ENCODE measurements around the gene GMPR2. TPM values are rescaled to one million over a fixed set of nuclear protein-coding genes. Genes with fewer than 3 reads are reported as not detected.

The GMPR2 gene
- total RNA-seq, 1 experiment from 2014 or later = 76.9 TPM

- DNase-seq = no peak
- ChIA-PET POLR2A (no interaction called here), CTCF (no interaction called here)
- H3K9me3 Mint-ChIP-seq (ENCODE audit: unreplicated experiment) = no peaks in the 10 kb centered on the region
- no peaks in the 10 kb centered on the region for H3K36me3 Mint-ChIP-seq (ENCODE audit: insufficient read depth, unreplicated experiment)
- intact Hi-C loops (cut with micrococcal nuclease; ENCODE audit: unreplicated experiment) = no loop called here
- no peaks in the 10 kb centered on the region for H3K27me3 ChIP-seq (replicated peaks; ENCODE audit: control insufficient read depth, insufficient read depth, low read length)
- TF ChIP-seq CTCF (IDR thresholded peaks at IDR 0.05; ENCODE audit: insufficient read depth in 1 of 2, low read depth in 1 of 2, low read length in 1 of 2, severe bottlenecking in 1 of 2, unreplicated experiment in 1 of 2) = no peak
- BruUV-seq (replicated peaks) = no TSS peak
- peaks cover 13% of the 10 kb centered on the region for H3K4me1 ChIP-seq
- no peak overlapping the region for H3K4me3 ChIP-seq (ENCODE audit: low read depth, low read length)
- H3K27me3 Mint-ChIP-seq (ENCODE audit: insufficient read depth, unreplicated experiment) = no peaks in the 10 kb centered on the region
- no peaks in the 10 kb centered on the region for H3K9me3 ChIP-seq
- H3K4me3 Mint-ChIP-seq (ENCODE audit: unreplicated experiment) = no peak overlapping the region
- no peaks in the 10 kb centered on the region; the same call in 1 of the 2 replicates for H3K36me3 ChIP-seq (ENCODE audit: control insufficient read depth, insufficient read depth, low read length)
- H3K27ac Mint-ChIP-seq (ENCODE audit: unreplicated experiment) = no peak overlapping the region
- no peaks in the 10 kb centered on the region for H3K4me1 Mint-ChIP-seq (ENCODE audit: low read depth, unreplicated experiment)
Measured at GRCh38 chr14:24254630-24255392, 22.1 kb downstream of the GMPR2 start.

- H3K27ac Mint-ChIP-seq (ENCODE audit: unreplicated experiment) = no peak overlapping the region
- H3K27me3 Mint-ChIP-seq (ENCODE audit: insufficient read depth, unreplicated experiment) = no peaks in the 10 kb centered on the region
- H3K9me3 Mint-ChIP-seq (ENCODE audit: unreplicated experiment) = no peaks in the 10 kb centered on the region
- intact Hi-C loops (cut with micrococcal nuclease; ENCODE audit: unreplicated experiment) = no loop called here
- no peaks in the 10 kb centered on the region for H3K27me3 ChIP-seq (replicated peaks; ENCODE audit: control insufficient read depth, insufficient read depth, low read length)
- no peak overlapping the region for H3K4me3 Mint-ChIP-seq (ENCODE audit: unreplicated experiment)
- TF ChIP-seq CTCF (IDR thresholded peaks at IDR 0.05; ENCODE audit: insufficient read depth in 1 of 2, low read depth in 1 of 2, low read length in 1 of 2, severe bottlenecking in 1 of 2, unreplicated experiment in 1 of 2) = no peak
- BruUV-seq (replicated peaks) = no TSS peak
- no peaks in the 10 kb centered on the region for H3K4me1 Mint-ChIP-seq (ENCODE audit: low read depth, unreplicated experiment)
- H3K9me3 ChIP-seq = no peaks in the 10 kb centered on the region
- no peaks in the 10 kb centered on the region for H3K36me3 Mint-ChIP-seq (ENCODE audit: insufficient read depth, unreplicated experiment)
- POLR2A ChIA-PET = no interaction called here
- peaks cover 13% of the 10 kb centered on the region for H3K4me1 ChIP-seq
- CTCF ChIA-PET = no interaction called here
- no peak for DNase-seq
- no peaks in the 10 kb centered on the region; the same call in 1 of the 2 replicates for H3K36me3 ChIP-seq (ENCODE audit: control insufficient read depth, insufficient read depth, low read length)
- H3K4me3 ChIP-seq (ENCODE audit: low read depth, low read length) = no peak overlapping the region
Measured at GRCh38 chr14:24255438-24255837, 22.7 kb downstream of the GMPR2 start.

- H3K36me3 ChIP-seq (ENCODE audit: control insufficient read depth, insufficient read depth, low read length) = no peaks in the 10 kb centered on the region; the same call in 1 of the 2 replicates
Measured at GRCh38 chr14:24255931-24256711, 23.4 kb downstream of the GMPR2 start.

More at GRCh38 chr14:24255931-24256711, 23.4 kb downstream of the GMPR2 start:
- intact Hi-C loops (cut with micrococcal nuclease; ENCODE audit: unreplicated experiment) = no loop called here
- no peaks in the 10 kb centered on the region for H3K9me3 Mint-ChIP-seq (ENCODE audit: unreplicated experiment)
- no peaks in the 10 kb centered on the region for H3K9me3 ChIP-seq
- H3K4me1 ChIP-seq = peaks cover 13% of the 10 kb centered on the region
- H3K4me3 ChIP-seq (ENCODE audit: low read depth, low read length) = no peak overlapping the region
- DNase-seq = no peak
- H3K36me3 Mint-ChIP-seq (ENCODE audit: insufficient read depth, unreplicated experiment) = no peaks in the 10 kb centered on the region
- no TSS peak for BruUV-seq (replicated peaks)
- CTCF ChIA-PET = interaction anchor here (1.3 kb wide), 1 partner anchor 41 kb away, joined by 3 read pairs; no protein-coding TSS in a partner anchor
- H3K27me3 Mint-ChIP-seq (ENCODE audit: insufficient read depth, unreplicated experiment) = no peaks in the 10 kb centered on the region
- no peak overlapping the region for H3K4me3 Mint-ChIP-seq (ENCODE audit: unreplicated experiment)
- H3K4me1 Mint-ChIP-seq (ENCODE audit: low read depth, unreplicated experiment) = no peaks in the 10 kb centered on the region
- no peak overlapping the region for H3K27ac Mint-ChIP-seq (ENCODE audit: unreplicated experiment)
- no peak for TF ChIP-seq CTCF (IDR thresholded peaks at IDR 0.05; ENCODE audit: insufficient read depth in 1 of 2, low read depth in 1 of 2, low read length in 1 of 2, severe bottlenecking in 1 of 2, unreplicated experiment in 1 of 2)
- H3K27me3 ChIP-seq (replicated peaks; ENCODE audit: control insufficient read depth, insufficient read depth, low read length) = no peaks in the 10 kb centered on the region
- POLR2A ChIA-PET = no interaction called here

Measured in Caco-2 (cell line).